ENCODE results near the gene NLGN2. TPM values are rescaled to one million over a fixed set of nuclear protein-coding genes. Genes with fewer than 3 reads are reported as not detected.

Gene NLGN2
- total and polyA plus RNA-seq, 5 experiments from 2014 or later = 0.03 to 14.7 (median 0.23) TPM

DNA sequence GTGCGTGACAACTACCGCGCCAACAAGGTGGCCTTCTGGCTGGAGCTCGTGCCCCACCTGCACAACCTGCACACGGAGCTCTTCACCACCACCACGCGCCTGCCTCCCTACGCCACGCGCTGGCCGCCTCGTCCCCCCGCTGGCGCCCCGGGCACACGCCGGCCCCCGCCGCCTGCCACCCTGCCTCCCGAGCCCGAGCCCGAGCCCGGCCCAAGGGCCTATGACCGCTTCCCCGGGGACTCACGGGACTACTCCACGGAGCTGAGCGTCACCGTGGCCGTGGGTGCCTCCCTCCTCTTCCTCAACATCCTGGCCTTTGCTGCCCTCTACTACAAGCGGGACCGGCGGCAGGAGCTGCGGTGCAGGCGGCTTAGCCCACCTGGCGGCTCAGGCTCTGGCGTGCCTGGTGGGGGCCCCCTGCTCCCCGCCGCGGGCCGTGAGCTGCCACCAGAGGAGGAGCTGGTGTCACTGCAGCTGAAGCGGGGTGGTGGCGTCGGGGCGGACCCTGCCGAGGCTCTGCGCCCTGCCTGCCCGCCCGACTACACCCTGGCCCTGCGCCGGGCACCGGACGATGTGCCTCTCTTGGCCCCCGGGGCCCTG is 9.5 kb downstream of the NLGN2 start:
- Mint-ChIP-seq H3K4me1 (peaks cover 0 to 5% (median 0%) of the 10 kb centered on the region in 4 donors), H3K36me3 (no peaks in the 10 kb centered on the region), H3K4me3 (no peak overlapping the region), H3K27me3 (no peaks in the 10 kb centered on the region), H3K9me3 (no peaks in the 10 kb centered on the region), H3K27ac (peak overlapping the region in 2 of 10 donors; percentile 77 to 92)
- no peak for DNase-seq
- no peak for ATAC-seq
- POLR2A ChIA-PET = interaction anchor here (1.2 kb wide), 1 partner anchor 61 kb away, joined by 4 read pairs; no protein-coding TSS in a partner anchor

- H3K27ac Mint-ChIP-seq = no peak overlapping the region
- ATAC-seq (no peak), DNase-seq (no peak)
- no peaks in the 10 kb centered on the region for H3K9me3 Mint-ChIP-seq
- H3K4me3 Mint-ChIP-seq = no peak overlapping the region
- peaks cover 0 to 5% (median 0%) of the 10 kb centered on the region in 4 donors for H3K4me1 Mint-ChIP-seq
- H3K36me3 Mint-ChIP-seq = no peaks in the 10 kb centered on the region
- no peaks in the 10 kb centered on the region for H3K27me3 Mint-ChIP-seq
- POLR2A ChIA-PET = interaction anchor here (0.6 kb wide), 2 partner anchors 19 to 56 kb away, joined by 4 read pairs; no protein-coding TSS in a partner anchor
Observed at GRCh38 chr17:7418472-7419152, 11.0 kb downstream of the NLGN2 start.

DNA sequence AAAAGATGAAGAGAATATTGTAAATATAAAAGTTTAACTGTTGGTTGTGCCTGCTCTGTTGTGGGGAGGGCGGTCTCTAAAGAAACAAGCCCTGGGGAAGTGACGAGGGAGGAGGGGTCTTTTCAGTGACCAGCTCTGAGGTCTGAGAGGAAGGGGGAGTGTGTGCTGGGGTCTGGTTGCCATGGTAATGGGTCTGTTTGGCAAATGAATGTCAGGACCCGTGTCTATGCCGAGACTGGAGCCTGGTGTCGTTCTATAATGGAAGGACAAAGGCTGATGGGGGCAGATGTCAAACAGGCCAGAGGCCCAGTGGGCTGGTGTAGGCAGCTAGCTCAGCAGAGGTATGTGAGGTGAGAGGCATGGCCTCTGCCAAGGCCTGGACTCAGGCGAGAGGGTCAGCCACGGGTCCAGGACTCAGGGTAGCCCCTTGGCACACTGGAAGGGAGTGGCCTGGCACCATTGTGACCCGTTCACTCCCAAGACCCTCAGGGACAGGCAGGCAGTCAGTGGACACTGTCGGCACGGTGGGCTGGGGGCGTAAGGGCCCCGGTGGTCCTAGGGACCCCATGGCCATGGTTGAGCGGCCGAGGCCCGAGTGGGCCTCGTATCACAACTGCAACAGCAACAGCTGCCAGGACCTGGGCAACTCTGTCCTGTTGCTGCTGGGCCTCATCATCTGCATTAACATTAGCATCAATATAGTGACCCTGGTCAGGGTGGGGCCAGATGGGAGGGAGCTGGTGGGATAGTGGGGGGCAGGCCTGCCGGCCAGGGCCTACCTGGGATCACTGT is 12.4 kb downstream of the NLGN2 start, which contains the start of gene SPEM1:
TSS of gene SPEM1 (plus strand) at position 506 of the 792 bp plus-strand sequence. CDS start at position 567, 61 bp downstream.
- Mint-ChIP-seq H3K4me1 (peaks cover 0 to 5% (median 0%) of the 10 kb centered on the region in 4 donors), H3K4me3 (peak within 1 kb of the TSS in 1 of 10 donors; percentile 10), H3K9me3 (no peaks in the 10 kb centered on the region), H3K27ac (no peak within 1 kb of the TSS), H3K27me3 (no peaks in the 10 kb centered on the region), H3K36me3 (no peaks in the 10 kb centered on the region)
- POLR2A ChIA-PET = interaction anchor here (0.6 to 0.7 kb wide), 2 partner anchors 35 to 271 kb away, joined by 3 read pairs; no protein-coding TSS in a partner anchor
- DNase-seq = no peak
- ATAC-seq = no peak

DNA sequence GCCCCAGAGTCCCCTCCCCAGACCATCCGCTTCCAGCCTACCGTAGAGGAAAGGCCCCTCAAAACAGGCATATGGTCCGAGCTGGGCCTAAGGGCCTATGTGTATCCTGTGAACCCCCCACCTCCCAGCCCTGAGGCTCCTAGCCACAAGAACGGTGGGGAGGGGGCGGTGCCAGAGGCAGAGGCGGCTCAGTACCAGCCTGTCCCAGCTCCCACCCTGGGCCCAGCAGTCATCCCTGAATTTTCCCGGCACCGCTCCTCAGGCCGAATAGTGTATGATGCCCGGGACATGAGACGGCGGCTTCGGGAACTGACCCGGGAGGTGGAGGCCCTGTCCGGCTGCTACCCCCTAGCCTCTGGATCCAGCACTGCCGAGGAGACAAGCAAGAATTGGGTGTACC is 13.5 kb downstream of the NLGN2 start:
- H3K27ac Mint-ChIP-seq = no peak overlapping the region
- no peak for ATAC-seq

GRCh38 chr17:7423679-7424078 is 16.0 kb downstream of the NLGN2 start:
- POLR2A ChIA-PET = interaction anchor here (0.9 to 1.2 kb wide), 2 partner anchors 11 to 20 kb away, joined by 4 to 5 read pairs; partner anchors contain the start of gene TMEM256
- Mint-ChIP-seq H3K9me3 (no peaks in the 10 kb centered on the region), H3K4me3 (no peak overlapping the region), H3K36me3 (no peaks in the 10 kb centered on the region), H3K4me1 (no peaks in the 10 kb centered on the region), H3K27me3 (no peaks in the 10 kb centered on the region), H3K27ac (no peak overlapping the region)
- DNase-seq (no peak), ATAC-seq (no peak)

More for the DNA sequence above, 13.5 kb downstream of the NLGN2 start:
- DNase-seq = no peak
- Mint-ChIP-seq H3K4me3 (peak overlapping the region in 1 of 10 donors; percentile 10), H3K27me3 (no peaks in the 10 kb centered on the region), H3K36me3 (no peaks in the 10 kb centered on the region), H3K9me3 (no peaks in the 10 kb centered on the region), H3K4me1 (peaks cover 0 to 5% (median 0%) of the 10 kb centered on the region in 4 donors)
- POLR2A ChIA-PET = interaction anchor here (0.6 kb wide), 1 partner anchor 102 kb away, joined by 5 read pairs; no protein-coding TSS in a partner anchor

GRCh38 chr17:7425316-7425715 is 17.7 kb downstream of the NLGN2 start, which contains the start of gene SPEM2:
Gene SPEM2, plus strand, starts transcription at chr17:7425616. Its CDS starts 73 bp downstream, at chr17:7425689.
- Mint-ChIP-seq H3K9me3 (no peaks in the 10 kb centered on the region), H3K4me3 (no peak within 1 kb of the TSS), H3K27ac (peak within 1 kb of the TSS in 1 of 10 donors; percentile 62), H3K36me3 (no peaks in the 10 kb centered on the region), H3K27me3 (no peaks in the 10 kb centered on the region), H3K4me1 (peaks cover 0 to 1% (median 0%) of the 10 kb centered on the region in 4 donors)
- POLR2A ChIA-PET = interaction anchor here (0.8 kb wide), 1 partner anchor 44 kb away, joined by 4 read pairs; no protein-coding TSS in a partner anchor
- DNase-seq (no peak), ATAC-seq (no peak)

DNA sequence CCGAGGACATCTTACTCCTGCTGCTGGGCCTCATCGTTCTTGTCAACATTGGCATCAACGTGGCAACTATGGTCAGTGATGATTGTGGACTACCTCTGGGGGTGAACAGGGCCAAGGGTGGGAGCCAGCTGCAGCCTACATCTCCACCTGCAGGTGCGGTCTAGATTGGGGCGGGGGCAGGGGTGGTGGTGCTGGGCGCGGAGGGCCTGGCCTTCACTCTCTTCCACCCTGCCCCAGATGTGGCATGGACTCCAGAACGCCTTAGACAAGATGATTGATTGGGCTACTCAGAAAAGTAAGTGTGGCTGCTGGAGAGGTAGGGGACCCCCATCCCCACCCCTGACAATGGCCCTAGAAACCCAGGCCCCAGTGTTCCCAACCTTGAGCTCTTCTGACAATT is 18.1 kb downstream of the NLGN2 start:
- Mint-ChIP-seq H3K27ac (no peak overlapping the region), H3K4me1 (peaks cover 0 to 1% (median 0%) of the 10 kb centered on the region in 4 donors), H3K9me3 (no peaks in the 10 kb centered on the region), H3K27me3 (no peaks in the 10 kb centered on the region), H3K36me3 (no peaks in the 10 kb centered on the region), H3K4me3 (no peak overlapping the region)
- ATAC-seq (no peak), DNase-seq (no peak)
- POLR2A ChIA-PET = interaction anchor here (0.8 kb wide), 1 partner anchor 44 kb away, joined by 4 read pairs; no protein-coding TSS in a partner anchor

DNA sequence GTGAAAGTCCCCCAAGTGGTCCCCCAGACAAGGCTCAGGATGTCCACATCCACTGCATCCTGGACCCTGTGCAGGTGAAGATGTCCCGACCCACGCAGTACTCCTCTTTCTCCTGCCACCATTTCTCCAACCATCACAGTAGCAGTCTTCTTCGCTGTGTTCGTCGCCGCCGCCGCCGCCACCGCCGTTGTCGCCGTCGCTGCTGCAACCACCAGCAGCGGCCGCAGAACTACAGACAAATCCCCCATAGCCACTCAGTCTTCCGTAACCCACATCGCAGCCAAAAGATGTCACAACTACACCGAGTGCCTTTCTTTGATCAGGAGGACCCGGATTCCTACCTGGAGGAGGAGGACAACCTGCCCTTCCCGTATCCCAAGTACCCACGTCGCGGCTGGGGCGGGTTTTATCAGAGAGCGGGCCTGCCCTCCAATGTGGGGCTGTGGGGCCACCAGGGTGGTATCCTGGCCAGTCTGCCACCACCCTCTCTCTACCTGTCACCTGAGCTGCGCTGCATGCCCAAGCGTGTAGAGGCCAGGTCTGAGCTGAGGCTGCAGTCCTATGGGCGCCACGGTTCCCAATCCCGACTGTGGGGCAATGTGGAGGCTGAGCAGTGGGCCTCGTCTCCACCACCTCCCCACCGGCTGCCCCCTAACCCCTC is 18.7 kb downstream of the NLGN2 start:
- ATAC-seq = no peak
- POLR2A ChIA-PET = interaction anchor here (1.0 to 1.4 kb wide), 2 partner anchors 57 to 135 kb away, joined by 3 to 4 read pairs; partner anchors contain the start of gene POLR2A
- no peak overlapping the region for H3K4me3 Mint-ChIP-seq
- peaks cover 0 to 1% (median 0%) of the 10 kb centered on the region in 4 donors for H3K4me1 Mint-ChIP-seq
- H3K27ac Mint-ChIP-seq = no peak overlapping the region
- no peaks in the 10 kb centered on the region for H3K27me3 Mint-ChIP-seq
- DNase-seq = no peak
- no peaks in the 10 kb centered on the region for H3K9me3 Mint-ChIP-seq
- no peaks in the 10 kb centered on the region for H3K36me3 Mint-ChIP-seq

DNA sequence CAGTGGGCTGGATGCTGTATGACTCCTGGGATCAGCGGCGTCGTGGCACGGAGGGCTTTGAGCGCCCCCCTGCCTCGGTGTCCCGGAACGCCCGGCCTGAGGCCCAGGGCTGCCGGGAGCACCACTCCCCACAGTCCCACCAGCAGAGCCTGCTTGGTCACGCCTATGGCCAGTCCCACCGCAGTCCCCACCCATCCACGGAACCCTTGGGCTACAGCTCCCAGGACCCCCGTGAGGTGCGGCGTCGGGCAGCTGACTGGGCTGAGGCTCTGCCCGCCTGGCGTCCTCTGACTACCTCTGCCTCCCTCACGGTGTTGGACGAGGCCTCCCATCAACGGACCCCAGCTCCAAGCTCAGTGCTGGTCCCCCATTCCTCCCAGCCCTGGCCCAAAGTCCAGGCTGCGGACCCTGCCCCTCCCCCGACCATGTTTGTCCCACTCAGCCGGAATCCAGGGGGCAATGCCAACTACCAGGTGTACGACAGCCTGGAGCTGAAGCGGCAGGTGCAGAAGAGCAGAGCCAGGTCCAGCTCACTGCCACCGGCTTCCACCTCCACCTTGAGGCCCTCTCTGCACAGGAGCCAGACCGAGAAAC is 19.3 kb downstream of the NLGN2 start:
- no peak overlapping the region for H3K4me3 Mint-ChIP-seq
- no peaks in the 10 kb centered on the region for H3K27me3 Mint-ChIP-seq
- H3K9me3 Mint-ChIP-seq = no peaks in the 10 kb centered on the region
- ATAC-seq (no peak), DNase-seq (no peak)
- H3K36me3 Mint-ChIP-seq = no peaks in the 10 kb centered on the region
- H3K4me1 Mint-ChIP-seq = peaks cover 0 to 1% (median 0%) of the 10 kb centered on the region in 4 donors
- no peak overlapping the region for H3K27ac Mint-ChIP-seq
- POLR2A ChIA-PET = interaction anchor here (0.6 to 1.4 kb wide), 3 partner anchors 57 to 134 kb away, joined by 3 to 4 read pairs (median 3); partner anchors contain the start of genes POLR2A and TMEM95

DNA sequence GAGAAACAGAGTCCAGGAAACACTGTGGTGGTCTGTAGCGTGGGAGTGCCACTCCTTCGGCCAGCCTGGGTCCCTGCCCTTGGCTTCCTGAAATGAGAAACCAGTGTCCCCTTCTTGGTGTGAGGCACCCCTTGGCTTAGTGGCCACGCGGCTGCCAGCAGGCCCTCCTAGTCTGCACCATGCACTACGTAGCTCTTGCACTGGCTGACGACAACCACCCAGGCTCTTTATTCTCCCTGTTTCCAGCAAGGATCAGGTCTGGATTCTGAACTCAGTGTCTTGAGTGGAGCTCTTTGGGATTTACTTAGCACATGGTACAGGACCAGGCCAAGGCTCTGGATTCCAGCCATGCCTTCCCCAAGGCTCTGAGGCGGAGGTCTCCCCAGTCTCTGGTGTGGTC is 19.9 kb downstream of the NLGN2 start:
- ATAC-seq (no peak), DNase-seq (no peak)
- Mint-ChIP-seq H3K4me3 (no peak overlapping the region), H3K9me3 (no peaks in the 10 kb centered on the region), H3K4me1 (peaks cover 0 to 1% (median 0%) of the 10 kb centered on the region in 4 donors), H3K36me3 (no peaks in the 10 kb centered on the region), H3K27ac (peak overlapping the region in 1 of 10 donors; percentile 75), H3K27me3 (no peaks in the 10 kb centered on the region)
- POLR2A ChIA-PET = interaction anchor here (1.0 to 1.4 kb wide), 2 partner anchors 56 to 133 kb away, joined by 3 to 4 read pairs; partner anchors contain the start of gene POLR2A

GRCh38 chr17:7428557-7428956 is 20.9 kb downstream of the NLGN2 start, which contains the start of gene SPEM3:
Gene SPEM3, plus strand, starts transcription at chr17:7428857. Its CDS starts 46 bp downstream, at chr17:7428903.
- DNase-seq = no peak
- peaks cover 0 to 1% (median 0%) of the 10 kb centered on the region in 4 donors for H3K4me1 Mint-ChIP-seq
- POLR2A ChIA-PET = interaction anchor here (0.6 kb wide), 2 partner anchors 50 to 124 kb away, joined by 3 to 8 read pairs; no protein-coding TSS in a partner anchor
- ATAC-seq = no peak
- H3K27me3 Mint-ChIP-seq = no peaks in the 10 kb centered on the region
- no peaks in the 10 kb centered on the region for H3K36me3 Mint-ChIP-seq
- H3K27ac Mint-ChIP-seq = peak within 1 kb of the TSS in 1 of 10 donors; percentile 75
- H3K9me3 Mint-ChIP-seq = no peaks in the 10 kb centered on the region
- no peak within 1 kb of the TSS for H3K4me3 Mint-ChIP-seq
